ENCODE measurements around the gene MAN2B2. TPM values are rescaled to one million over a fixed set of nuclear protein-coding genes. Genes with fewer than 3 reads are reported as not detected.
A peak's percentile ranks its signal among the peaks of the same experiment; 100 is the strongest.

MAN2B2 gene
- total and polyA plus RNA-seq, 2 of the 8 experiments (the other 6 are each of a cell fraction or from before 2014, with no cell fraction given), result 3.3 to 4.0 TPM

- TF ChIP-seq CHD7 (IDR thresholded peaks at IDR 0.05; ENCODE audit: insufficient replicate concordance, low read length) (no peak), POLR2A (IDR thresholded peaks at IDR 0.05; ENCODE audit: control extremely low read depth in 1 of 2, low read depth in 2 of 2, low read length in 2 of 2) (peak in 1 of 2 experiments; percentile 76; a peak in 2 of 3 replicates), RXRA (IDR thresholded peaks at IDR 0.05; ENCODE audit: insufficient read depth, low read depth, low read length) (no peak), MAX (IDR thresholded peaks at IDR 0.05) (0 out of 2 replicates have a peak, but pooled peaks have one; percentile 4), KDM1A (IDR thresholded peaks at IDR 0.05; ENCODE audit: borderline replicate concordance, low read length) (no peak), SP1 (IDR thresholded peaks at IDR 0.05; ENCODE audit: low read depth, low read length) (peak; percentile 50; the same call in 1 of the 2 replicates), E2F6 (IDR thresholded peaks at IDR 0.05) (peak; percentile 58), NRF1 (IDR thresholded peaks at IDR 0.05; ENCODE audit: low read depth, low read length) (no peak), BCL11A (IDR thresholded peaks at IDR 0.05; ENCODE audit: low read depth in 2 of 2, low read length in 2 of 2) (no peak), POU5F1 (IDR thresholded peaks at IDR 0.05; ENCODE audit: low read depth, low read length) (no peak)
These were observed at the start of gene MAN2B2 (continued) for GRCh38 chr4:6574747-6575502.

Measured in H1 (cell line).